Endodermal cell (in vitro differentiated cells): ENCODE measurements around the gene SLC35B2. TPM values are rescaled to one million over a fixed set of nuclear protein-coding genes. Genes with fewer than 3 reads are reported as not detected.
A peak's percentile ranks its signal among the peaks of the same experiment; 100 is the strongest.

ENCODE experiments used
- DNase-seq: peaks from one replicate; pipeline ENCODE4 v3.0.0-alpha.2; 2017
- H3K27ac ChIP-seq: 2 replicates; pipeline ENCODE4 v1.5.1; 2013; ENCODE audit warnings: mild to moderate bottlenecking, low read depth, low read length, moderate library complexity
- H3K27me3 ChIP-seq: 2 replicates; pipeline ENCODE4 v1.6.1; 2013; ENCODE audit warnings: mild to moderate bottlenecking, low read length, moderate library complexity; ENCODE audit not compliant: insufficient read depth, control insufficient read depth, poor library complexity, severe bottlenecking
- H3K36me3 ChIP-seq: 2 replicates; pipeline ENCODE4 v1.7.0; 2013; ENCODE audit warnings: mild to moderate bottlenecking, low read length, moderate library complexity; ENCODE audit not compliant: control insufficient read depth, insufficient read depth
- H3K4me1 ChIP-seq: one replicate; pipeline ENCODE4 v1.7.0; 2013; ENCODE audit warnings: low read length; ENCODE audit not compliant: control insufficient read depth, insufficient read depth
- H3K4me3 ChIP-seq: 2 replicates; pipeline ENCODE4 v1.5.1; 2013; ENCODE audit warnings: mild to moderate bottlenecking, low read length, moderate library complexity
- H3K9ac ChIP-seq: 2 replicates; pipeline ENCODE4 v1.6.1; 2013; ENCODE audit warnings: mild to moderate bottlenecking, low read length, moderate library complexity; ENCODE audit not compliant: poor library complexity, severe bottlenecking; ENCODE audit errors: extremely low read depth
- H3K9me3 ChIP-seq: 2 replicates; pipeline ENCODE4 v1.6.1; 2013; ENCODE audit warnings: mild to moderate bottlenecking, low read length, moderate library complexity; ENCODE audit not compliant: control insufficient read depth
- H3K27ac Mint-ChIP-seq: 2 replicates; pipeline ENCODE4 v1.8.0; 2020; ENCODE audit warnings: mixed read lengths
- H3K27me3 Mint-ChIP-seq: 2 replicates; pipeline ENCODE4 v1.8.0; 2021; ENCODE audit warnings: mild to moderate bottlenecking, mixed read lengths; ENCODE audit not compliant: insufficient read depth
- H3K36me3 Mint-ChIP-seq: 2 replicates; pipeline ENCODE4 v1.8.0; 2020; ENCODE audit warnings: low read depth, mixed read lengths
- H3K4me1 Mint-ChIP-seq: 2 replicates; pipeline ENCODE4 v1.8.0; 2020; ENCODE audit warnings: mixed read lengths
- H3K4me3 Mint-ChIP-seq: 2 replicates; pipeline ENCODE4 v1.8.0; 2020; ENCODE audit warnings: mild to moderate bottlenecking, moderate library complexity, mixed read lengths
- H3K9me3 Mint-ChIP-seq: 2 replicates; pipeline ENCODE4 v1.8.0; 2020; ENCODE audit warnings: mild to moderate bottlenecking, mixed read lengths
- WGBS, 2 experiments: methylation state at CpG; one replicate each; pipeline versions ENCODE4 v1.1.5 to v1.1.7; 2013; ENCODE audit warnings: missing lambda C conversion rate in 2 of 2, mixed read lengths in 1 of 2; ENCODE audit not compliant: insufficient coverage in 1 of 2, insufficient read length in 1 of 2; 5-methylcytosine and 5-hydroxymethylcytosine counted together
- long read RNA-seq, 4 experiments: library from polyadenylated mRNA in 2 of 4; library from RNA in 1 of 4; library from capped mRNA in 1 of 4; stranded (forward) in 3 of 4; unstranded in 1 of 4; transcript quantifications; one replicate each; pipeline ENCODE4 v2.0.0, GENCODE V29; 2020 to 2021; ENCODE audit warnings: inconsistent platforms in 1 of 4
- polyA plus RNA-seq, 2 experiments: library from polyadenylated mRNA; stranded (reverse); fragments of 50-300 nt; gene quantifications; one replicate each; pipeline ENCODE4 v1.2.3, GENCODE V29; 2013
- total RNA-seq, 2 donors: library from RNA; stranded (reverse); fragmentation: NEBNext Ultra II Directional in 1 of 2; extraction: Animal tissue kit (Norgen Biotek cat#: 25700) in 1 of 2; gene quantifications; 2 replicates in 1 of 2; 3 replicates in 1 of 2; pipeline ENCODE4 v1.2.1, GENCODE V29; 2021
- TF ChIP-seq, protein P1 (sequence below): fragments of 200-600 bp; sonication (generic); conservative IDR thresholded peaks from 2 replicates; pipeline ENCODE4 v1.5.0; 2021; ENCODE audit warnings: antibody characterized with exemption, mild to moderate bottlenecking

The SLC35B2 gene, protein sequence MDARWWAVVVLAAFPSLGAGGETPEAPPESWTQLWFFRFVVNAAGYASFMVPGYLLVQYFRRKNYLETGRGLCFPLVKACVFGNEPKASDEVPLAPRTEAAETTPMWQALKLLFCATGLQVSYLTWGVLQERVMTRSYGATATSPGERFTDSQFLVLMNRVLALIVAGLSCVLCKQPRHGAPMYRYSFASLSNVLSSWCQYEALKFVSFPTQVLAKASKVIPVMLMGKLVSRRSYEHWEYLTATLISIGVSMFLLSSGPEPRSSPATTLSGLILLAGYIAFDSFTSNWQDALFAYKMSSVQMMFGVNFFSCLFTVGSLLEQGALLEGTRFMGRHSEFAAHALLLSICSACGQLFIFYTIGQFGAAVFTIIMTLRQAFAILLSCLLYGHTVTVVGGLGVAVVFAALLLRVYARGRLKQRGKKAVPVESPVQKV
- 10 to 100 TPM; 52.5 to 54.3 TPM for total RNA-seq
- polyA plus RNA-seq (2013, experiment 1 of 2) = 42.1 TPM
- 39.6 TPM for polyA plus RNA-seq (2013, experiment 2 of 2)
- long read RNA-seq, experiment 1, transcript SLC35B2-202 (4 exons, 2,043 nt) = major isoform, 16 of 34 reads
- long read RNA-seq, experiment 1, partial matches to known transcripts = 3 of 34 reads
- long read RNA-seq, experiment 1, other reads (novel, unspliced or antisense) = 14 of 34 reads
- long read RNA-seq, experiment 2, transcript SLC35B2-202 (4 exons, 2,043 nt) = major isoform, 134 of 158 reads
- long read RNA-seq, experiment 2, transcript SLC35B2-201 (3 exons, 1,898 nt) = minor isoform, 5 of 158 reads
- long read RNA-seq, experiment 2, partial matches to known transcripts = 7 of 158 reads
- long read RNA-seq, experiment 2, other reads (novel, unspliced or antisense) = 7 of 158 reads
- long read RNA-seq, experiment 3, transcript SLC35B2-202 (4 exons, 2,043 nt) = major isoform, 479 of 559 reads
- long read RNA-seq, experiment 3, transcript SLC35B2-207 (4 exons, 2,063 nt) = minor isoform, 18 of 559 reads
- long read RNA-seq, experiment 3, transcript SLC35B2-201 (3 exons, 1,898 nt) = minor isoform, 11 of 559 reads
- long read RNA-seq, experiment 3, partial matches to known transcripts = 18 of 559 reads
- long read RNA-seq, experiment 3, other reads (novel, unspliced or antisense) = 30 of 559 reads
- long read RNA-seq, experiment 4, transcript SLC35B2-202 (4 exons, 2,043 nt) = major isoform, 64 of 95 reads
- long read RNA-seq, experiment 4, transcript SLC35B2-207 (4 exons, 2,063 nt) = minor isoform, 10 of 95 reads
- long read RNA-seq, experiment 4, partial matches to known transcripts = 10 of 95 reads
- long read RNA-seq, experiment 4, other reads (novel, unspliced or antisense) = 5 of 95 reads

GRCh38 chr6:44257025-44257752 lies at the start of gene SLC35B2:
TSS of gene SLC35B2 (minus strand) at chr6:44257528. CDS start at chr6:44257410, 118 bp downstream.
- H3K4me1 ChIP-seq = peaks cover 3% of the 10 kb centered on the region
- peak; percentile 90 for DNase-seq
- H3K27ac ChIP-seq = peak within 1 kb of the TSS; percentile 92
- TF ChIP-seq, protein P1, sequence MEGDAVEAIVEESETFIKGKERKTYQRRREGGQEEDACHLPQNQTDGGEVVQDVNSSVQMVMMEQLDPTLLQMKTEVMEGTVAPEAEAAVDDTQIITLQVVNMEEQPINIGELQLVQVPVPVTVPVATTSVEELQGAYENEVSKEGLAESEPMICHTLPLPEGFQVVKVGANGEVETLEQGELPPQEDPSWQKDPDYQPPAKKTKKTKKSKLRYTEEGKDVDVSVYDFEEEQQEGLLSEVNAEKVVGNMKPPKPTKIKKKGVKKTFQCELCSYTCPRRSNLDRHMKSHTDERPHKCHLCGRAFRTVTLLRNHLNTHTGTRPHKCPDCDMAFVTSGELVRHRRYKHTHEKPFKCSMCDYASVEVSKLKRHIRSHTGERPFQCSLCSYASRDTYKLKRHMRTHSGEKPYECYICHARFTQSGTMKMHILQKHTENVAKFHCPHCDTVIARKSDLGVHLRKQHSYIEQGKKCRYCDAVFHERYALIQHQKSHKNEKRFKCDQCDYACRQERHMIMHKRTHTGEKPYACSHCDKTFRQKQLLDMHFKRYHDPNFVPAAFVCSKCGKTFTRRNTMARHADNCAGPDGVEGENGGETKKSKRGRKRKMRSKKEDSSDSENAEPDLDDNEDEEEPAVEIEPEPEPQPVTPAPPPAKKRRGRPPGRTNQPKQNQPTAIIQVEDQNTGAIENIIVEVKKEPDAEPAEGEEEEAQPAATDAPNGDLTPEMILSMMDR = peak; percentile 84
- Mint-ChIP-seq H3K4me3 (peak within 1 kb of the TSS; percentile 74), H3K36me3 (peaks cover 37% of the 10 kb centered on the region), H3K4me1 (peaks cover 20% of the 10 kb centered on the region), H3K27me3 (no peaks in the 10 kb centered on the region), H3K9me3 (no peaks in the 10 kb centered on the region), H3K27ac (peak within 1 kb of the TSS; percentile 78)
- WGBS, 2 experiments = 0% methylated on average over 21 to 80 of the region's 80 CpGs
- H3K36me3 ChIP-seq = peaks cover 36% of the 10 kb centered on the region
- peak within 1 kb of the TSS; percentile 96 for H3K4me3 ChIP-seq
- H3K9me3 ChIP-seq = no peaks in the 10 kb centered on the region
- peak within 1 kb of the TSS; percentile 64 for H3K9ac ChIP-seq
- no peaks in the 10 kb centered on the region for H3K27me3 ChIP-seq

- Histone ChIP-seq H3K36me3 (peaks cover 86% of the 10 kb centered on the region), H3K4me1 (peaks cover 10% of the 10 kb centered on the region), H3K27ac (no peak overlapping the region), H3K9me3 (no peaks in the 10 kb centered on the region), H3K27me3 (no peaks in the 10 kb centered on the region), H3K9ac (no peak overlapping the region), H3K4me3 (no peak overlapping the region)
- H3K4me3 Mint-ChIP-seq = no peak overlapping the region
- no peaks in the 10 kb centered on the region for H3K27me3 Mint-ChIP-seq
- TF ChIP-seq, protein P1 = no peak
- WGBS, 2 experiments = 94 to 97% methylated on average over 7 to 8 of the region's 8 CpGs
- peaks cover 11% of the 10 kb centered on the region for H3K4me1 Mint-ChIP-seq
- DNase-seq = no peak
- H3K27ac Mint-ChIP-seq = no peak overlapping the region
- peaks cover 75% of the 10 kb centered on the region for H3K36me3 Mint-ChIP-seq
- H3K9me3 Mint-ChIP-seq = no peaks in the 10 kb centered on the region
These were observed 49.4 kb upstream of the SLC35B2 start for GRCh38 chr6:44306710-44307109.
